HepG2 (cell line): Measurements from ENCODE around the gene FAIM. TPM values are rescaled to one million over a fixed set of nuclear protein-coding genes. Genes with fewer than 3 reads are reported as not detected.

Experiments used
- ATAC-seq: fragments of 200-7000 bp; cut with Tn5 transposase; 3 replicates; pipeline ENCODE4 v1.9.1; 2020; ENCODE audit warnings: mild to moderate bottlenecking, moderate library complexity
- BruUV-seq: library from RNA; stranded (reverse); fragments of 400-500 nt; replicated peaks from 2 replicates; lab custom pipeline; 2021; lab: Mats Ljungman, UMichigan
- CTCF ChIA-PET: fragments of 300-600 bp; formaldehyde crosslinking; extraction: SDS; loops from one replicate; lab custom pipeline; 2021; ENCODE audit warnings: low total read pairs, inconsistent platforms, low intra/inter-chr PET ratio; lab: Yijun Ruan, JAX
- POLR2A ChIA-PET: fragments of 350-600 bp; sonication (Branson Sonifier 250); formaldehyde crosslinking; loops from one replicate; lab custom pipeline; 2020; ENCODE audit warnings: antibody characterized with exemption, inconsistent platforms; lab: Yijun Ruan, JAX
- DNase-seq: peaks from one replicate; pipeline ENCODE4 v3.0.0-alpha.2; 2015; ENCODE audit warnings: low spot score
- FAIRE-seq: peaks from 3 replicates; lab custom pipeline; 2011; peaks lifted over from hg19 to GRCh38; lab: Jason Lieb, UNC
- H2AFZ ChIP-seq: one replicate; pipeline ENCODE4 v1.6.1; 2011; ENCODE audit warnings: low read length, inconsistent platforms
- H3K27ac ChIP-seq: fragments of 300-600 bp; 3 replicates; pipeline ENCODE4 v1.8.0; 2011; ENCODE audit warnings: mixed run types, mild to moderate bottlenecking, mixed read lengths, low read length, inconsistent platforms; ENCODE audit not compliant: insufficient read depth; ENCODE audit errors: extremely low read length
- H3K27me3 ChIP-seq, 2 experiments: fragments of 200-600 bp in 1 of 2; 2 replicates in 1 of 2; 3 replicates in 1 of 2; pipeline versions ENCODE4 v1.6.0 to v1.8.0; 2011; ENCODE audit warnings: low read length in 2 of 2, mild to moderate bottlenecking in 2 of 2, moderate library complexity in 2 of 2, inconsistent platforms in 1 of 2; ENCODE audit not compliant: insufficient read depth in 2 of 2, control insufficient read depth in 1 of 2
- H3K36me3 ChIP-seq, 2 experiments: fragments of 200-600 bp in 1 of 2; replicated peaks in 1 of 2; 2 replicates in 1 of 2; 3 replicates in 1 of 2; pipeline versions ENCODE4 v1.5.1 to v1.8.0; 2011; ENCODE audit warnings: low read length in 2 of 2, inconsistent platforms in 1 of 2; ENCODE audit not compliant: insufficient read depth in 2 of 2, control insufficient read depth in 1 of 2
- H3K4me1 ChIP-seq: 2 replicates; pipeline ENCODE4 v1.5.1; 2012; ENCODE audit warnings: low read length, inconsistent platforms; ENCODE audit not compliant: insufficient read depth
- H3K4me2 ChIP-seq: 2 replicates; pipeline ENCODE4 v1.6.0; 2011; ENCODE audit warnings: low read depth, low read length, inconsistent platforms
- H3K4me3 ChIP-seq, 3 experiments: fragments of 200-600 bp in 1 of 3; sonication (generic), shearing (Covaris generic) in 1 of 3; replicated peaks in 1 of 3; 2 replicates each; pipeline ENCODE4 v1.5.1; 2011 to 2016; ENCODE audit warnings: low read length in 3 of 3, inconsistent platforms in 2 of 3, low read depth in 2 of 3, mild to moderate bottlenecking in 2 of 3, control low read depth in 1 of 3, mixed read lengths in 1 of 3; ENCODE audit not compliant: insufficient read depth in 1 of 3
- H3K79me2 ChIP-seq: one replicate; pipeline ENCODE4 v1.6.1; 2011; ENCODE audit warnings: low read length, inconsistent platforms; ENCODE audit not compliant: insufficient read depth
- H3K9ac ChIP-seq: 2 replicates; pipeline ENCODE4 v1.6.0; 2011; ENCODE audit warnings: mild to moderate bottlenecking, low read depth, low read length, inconsistent platforms; ENCODE audit not compliant: insufficient read depth
- H3K9me3 ChIP-seq: 2 replicates; pipeline ENCODE4 v1.5.1; 2012; ENCODE audit warnings: mild to moderate bottlenecking, low read length
- H4K20me1 ChIP-seq: 2 replicates; pipeline ENCODE4 v1.6.0; 2011; ENCODE audit warnings: inconsistent platforms, mild to moderate bottlenecking, low read length, moderate library complexity; ENCODE audit not compliant: insufficient read depth
- ARNT ChIP-seq: fragments of 450-650 bp; IDR thresholded peaks from 2 replicates; pipeline ENCODE4 v1.6.1; 2017
- CC2D1A ChIP-seq: sonication (generic); formaldehyde crosslinking; IDR thresholded peaks from 2 replicates; pipeline ENCODE4 v1.8.1; 2023; ENCODE audit warnings: mild to moderate bottlenecking, missing genetic modification reagents
- CHD4 ChIP-seq: fragments of 200-600 bp; sonication (generic); IDR thresholded peaks from 2 replicates; pipeline ENCODE4 v1.7.0; 2017; ENCODE audit warnings: mild to moderate bottlenecking, low read length, borderline replicate concordance
- FOXM1 ChIP-seq: sonication (generic); formaldehyde crosslinking; IDR thresholded peaks from 2 replicates; pipeline ENCODE4 v1.5.0; 2020; ENCODE audit warnings: missing genetic modification reagents
- FOXP1 ChIP-seq, 2 experiments: fragments of 450-650 bp in 1 of 2; IDR thresholded peaks; 2 replicates each; pipeline ENCODE4 v1.6.1; 2017 to 2018; ENCODE audit warnings: antibody characterized with exemption in 1 of 2
- NFE2 ChIP-seq: sonication (generic); formaldehyde crosslinking; IDR thresholded peaks from 2 replicates; pipeline ENCODE4 v1.4.0; 2020; ENCODE audit warnings: missing genetic modification reagents
- NKX3-1 ChIP-seq: sonication (generic); formaldehyde crosslinking; IDR thresholded peaks from 2 replicates; pipeline ENCODE4 v1.5.0; 2020; ENCODE audit warnings: missing genetic modification reagents
- ONECUT2 ChIP-seq: sonication (generic); formaldehyde crosslinking; IDR thresholded peaks from 2 replicates; pipeline ENCODE4 v1.4.0; 2020; ENCODE audit warnings: missing genetic modification reagents
- ZFP37 ChIP-seq: sonication (generic); formaldehyde crosslinking; IDR thresholded peaks from 2 replicates; pipeline ENCODE4 v1.4.0; 2020; ENCODE audit warnings: missing genetic modification reagents, borderline replicate concordance
- ZNF34 ChIP-seq: sonication (generic); formaldehyde crosslinking; IDR thresholded peaks from 2 replicates; pipeline ENCODE4 v1.4.0; 2020; ENCODE audit warnings: mild to moderate bottlenecking, missing genetic modification reagents, borderline replicate concordance
- WGBS: methylation state at CpG from one replicate; pipeline ENCODE4 v1.1.6; 2017; ENCODE audit warnings: low lambda C conversion rate; 5-methylcytosine and 5-hydroxymethylcytosine counted together
- in situ Hi-C: cut with HindIII; loops from 2 replicates; pipeline ENCODE4 v1.10.0; 2017; ENCODE audit warnings: low pct_unique_long_range_greater_than_20kb; ENCODE audit not compliant: extremely low pct_ligation_motif_present
- intact Hi-C: fragments of 100-400 bp; cut with micrococcal nuclease; formaldehyde crosslinking; loops from one replicate; pipeline ENCODE4 v1.10.0; 2022; ENCODE audit not compliant: unreplicated experiment
- polyA plus RNA-seq, 8 experiments: library from polyadenylated mRNA; depleted of rRNA in 3 of 8; stranded (reverse) in 7 of 8; unstranded in 1 of 8; fragments of >200 nt; fragmentation: Illumina TruSeq in 4 of 8; extraction: Trizol in 4 of 8; gene quantifications; 2 replicates each; pipeline versions ENCODE4 v1.2.1 to v1.2.3, GENCODE V29; 2011 to 2016; ENCODE audit warnings: low read depth in 4 of 8, missing spikeins in 1 of 8, mixed read lengths in 1 of 8; ENCODE audit not compliant: insufficient read depth in 1 of 8
- total RNA-seq, 5 experiments: library from RNA; depleted of rRNA; stranded (reverse); fragments of >200 nt; fragmentation: Illumina TruSeq; extraction: Trizol; gene quantifications; 2 replicates each; pipeline ENCODE4 v1.2.3, GENCODE V29; 2016; ENCODE audit warnings: low read depth in 1 of 5
- TF ChIP-seq, protein P1 (sequence below): sonication (generic); formaldehyde crosslinking; IDR thresholded peaks from 2 replicates; pipeline ENCODE4 v1.4.0; 2020; ENCODE audit warnings: missing genetic modification reagents
- TF ChIP-seq, protein P2 (sequence below): sonication (generic); formaldehyde crosslinking; IDR thresholded peaks from 2 replicates; pipeline ENCODE4 v1.8.1; 2023; ENCODE audit warnings: mild to moderate bottlenecking, missing genetic modification reagents

The FAIM gene
- total and polyA plus RNA-seq, 2 of the 13 experiments (the other 11 are each of a cell fraction or from before 2014, with no cell fraction given) = 4.3 to 25.8 TPM

DNA sequence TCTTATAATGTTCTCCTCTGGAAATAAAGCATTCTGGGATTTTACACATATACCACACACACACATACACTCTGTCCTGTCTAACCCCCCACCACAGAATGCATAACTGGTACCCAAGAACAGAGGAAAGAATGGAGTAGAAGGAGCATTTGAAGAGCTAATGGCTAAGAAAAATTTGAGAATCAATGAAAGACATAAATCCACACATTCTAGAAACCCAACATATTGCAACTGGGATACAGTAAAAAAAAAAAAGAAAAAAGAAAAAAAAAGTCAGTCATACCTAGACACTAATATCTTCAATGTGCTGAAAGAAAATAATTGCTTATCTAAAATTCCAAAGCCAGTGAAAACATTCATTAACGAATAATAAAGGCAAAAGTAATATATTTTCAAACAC lies 35.4 kb upstream of the FAIM start:
- ChIA-PET CTCF (no interaction called here), POLR2A (no interaction called here)
- Histone ChIP-seq H3K9me3 (no peaks in the 10 kb centered on the region), H3K4me3 (no peak overlapping the region), H2AFZ (no peak overlapping the region), H3K27ac (no peak overlapping the region), H4K20me1 (no peaks in the 10 kb centered on the region), H3K4me2 (no peak overlapping the region), H3K4me1 (no peaks in the 10 kb centered on the region), H3K79me2 (no peaks in the 10 kb centered on the region), H3K36me3 (no peaks in the 10 kb centered on the region), H3K27me3 (no peaks in the 10 kb centered on the region), H3K9ac (no peak overlapping the region)
- TF ChIP-seq NFE2 (no peak), ARNT (no peak), FOXM1 (CRISPR knock-in tag) (no peak), CC2D1A (no peak), CHD4 (no peak), FOXP1 (IDR thresholded peaks at IDR 0.05) (no peak), FOXP1 (CRISPR knock-in tag; IDR thresholded peaks at IDR 0.05) (no peak), ZNF34 (CRISPR knock-in tag) (no peak), ONECUT2 (CRISPR knock-in tag) (no peak), NKX3-1 (CRISPR knock-in tag) (no peak), ZFP37 (CRISPR knock-in tag) (no peak)
- TF ChIP-seq, protein P1, sequence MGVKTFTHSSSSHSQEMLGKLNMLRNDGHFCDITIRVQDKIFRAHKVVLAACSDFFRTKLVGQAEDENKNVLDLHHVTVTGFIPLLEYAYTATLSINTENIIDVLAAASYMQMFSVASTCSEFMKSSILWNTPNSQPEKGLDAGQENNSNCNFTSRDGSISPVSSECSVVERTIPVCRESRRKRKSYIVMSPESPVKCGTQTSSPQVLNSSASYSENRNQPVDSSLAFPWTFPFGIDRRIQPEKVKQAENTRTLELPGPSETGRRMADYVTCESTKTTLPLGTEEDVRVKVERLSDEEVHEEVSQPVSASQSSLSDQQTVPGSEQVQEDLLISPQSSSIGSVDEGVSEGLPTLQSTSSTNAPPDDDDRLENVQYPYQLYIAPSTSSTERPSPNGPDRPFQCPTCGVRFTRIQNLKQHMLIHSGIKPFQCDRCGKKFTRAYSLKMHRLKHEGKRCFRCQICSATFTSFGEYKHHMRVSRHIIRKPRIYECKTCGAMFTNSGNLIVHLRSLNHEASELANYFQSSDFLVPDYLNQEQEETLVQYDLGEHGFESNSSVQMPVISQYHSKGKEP = no peak
- TF ChIP-seq, protein P2, sequence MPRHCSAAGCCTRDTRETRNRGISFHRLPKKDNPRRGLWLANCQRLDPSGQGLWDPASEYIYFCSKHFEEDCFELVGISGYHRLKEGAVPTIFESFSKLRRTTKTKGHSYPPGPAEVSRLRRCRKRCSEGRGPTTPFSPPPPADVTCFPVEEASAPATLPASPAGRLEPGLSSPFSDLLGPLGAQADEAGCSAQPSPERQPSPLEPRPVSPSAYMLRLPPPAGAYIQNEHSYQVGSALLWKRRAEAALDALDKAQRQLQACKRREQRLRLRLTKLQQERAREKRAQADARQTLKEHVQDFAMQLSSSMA = no peak
- 73% methylated on average over 1 of the region's 1 CpG for WGBS
- ATAC-seq = no peak
- no peak for FAIRE-seq
- intact Hi-C loops (no loop called here), in situ Hi-C loops (no loop called here)
- DNase-seq = no peak
- no TSS peak for BruUV-seq
